Measurements from ENCODE around the gene NRN1.

The NRN1 gene

DNA sequence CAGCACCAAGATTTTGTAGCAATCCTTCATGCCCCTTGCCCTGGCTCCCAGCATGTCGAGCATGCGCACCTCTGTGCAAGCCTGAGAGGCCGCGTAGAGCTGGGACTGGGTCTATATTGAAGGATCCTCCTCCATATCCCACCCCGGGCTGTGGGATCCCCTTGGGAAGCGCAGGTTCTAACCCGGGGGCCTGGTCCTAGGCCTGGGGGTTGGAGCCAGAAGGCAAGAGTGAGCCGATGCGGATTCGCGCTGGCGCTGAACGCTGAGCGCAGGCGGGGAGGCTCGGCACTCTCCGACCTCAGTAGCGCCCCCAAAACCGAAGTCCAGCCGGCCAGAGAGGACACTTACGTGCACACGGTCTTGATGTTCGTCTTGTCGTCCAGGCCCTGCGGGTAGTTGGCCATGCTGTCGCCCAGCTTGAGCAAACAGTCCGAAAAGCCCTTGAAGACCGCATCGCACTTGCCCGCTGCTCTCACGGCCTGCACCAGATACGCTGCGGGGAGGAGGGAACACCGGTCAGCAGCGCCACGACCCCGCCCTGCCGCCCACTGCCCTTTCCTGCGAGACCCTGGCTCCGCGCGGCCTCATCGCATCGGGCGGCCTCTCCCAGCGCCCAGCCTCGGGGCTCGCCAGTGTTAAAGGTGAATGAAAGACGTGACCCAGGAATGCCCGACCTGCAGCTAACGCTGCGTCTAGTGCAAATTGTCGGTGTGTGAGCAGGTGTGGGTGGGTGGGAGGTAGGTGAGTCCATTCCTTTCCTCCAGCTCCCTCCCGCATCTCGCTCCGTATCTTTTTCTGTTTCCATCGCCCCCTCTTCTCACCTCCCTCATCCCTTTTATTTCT is 4.5 kb downstream of the NRN1 start:
- DNase-seq: no peak

DNA sequence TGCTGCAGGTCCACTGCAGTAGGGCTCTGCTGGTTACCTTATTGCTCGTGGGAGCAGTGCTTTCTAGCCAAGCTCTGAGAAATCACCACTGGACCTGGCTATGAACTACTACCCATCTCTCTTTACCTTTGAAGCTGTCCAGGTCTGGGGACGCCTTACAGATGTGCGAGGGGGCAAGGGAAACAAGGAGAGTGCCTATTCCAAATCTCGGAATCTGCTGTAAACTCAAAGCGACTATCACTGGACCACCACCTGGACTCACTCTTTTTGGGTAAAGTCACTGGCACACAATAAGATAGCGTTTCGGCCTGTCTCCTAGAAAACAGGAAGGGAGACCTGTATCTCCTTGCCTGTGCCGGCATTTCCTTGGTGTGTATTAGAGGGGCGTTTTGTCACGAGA is 5.3 kb downstream of the NRN1 start:
- DNase-seq: no peak

DNA sequence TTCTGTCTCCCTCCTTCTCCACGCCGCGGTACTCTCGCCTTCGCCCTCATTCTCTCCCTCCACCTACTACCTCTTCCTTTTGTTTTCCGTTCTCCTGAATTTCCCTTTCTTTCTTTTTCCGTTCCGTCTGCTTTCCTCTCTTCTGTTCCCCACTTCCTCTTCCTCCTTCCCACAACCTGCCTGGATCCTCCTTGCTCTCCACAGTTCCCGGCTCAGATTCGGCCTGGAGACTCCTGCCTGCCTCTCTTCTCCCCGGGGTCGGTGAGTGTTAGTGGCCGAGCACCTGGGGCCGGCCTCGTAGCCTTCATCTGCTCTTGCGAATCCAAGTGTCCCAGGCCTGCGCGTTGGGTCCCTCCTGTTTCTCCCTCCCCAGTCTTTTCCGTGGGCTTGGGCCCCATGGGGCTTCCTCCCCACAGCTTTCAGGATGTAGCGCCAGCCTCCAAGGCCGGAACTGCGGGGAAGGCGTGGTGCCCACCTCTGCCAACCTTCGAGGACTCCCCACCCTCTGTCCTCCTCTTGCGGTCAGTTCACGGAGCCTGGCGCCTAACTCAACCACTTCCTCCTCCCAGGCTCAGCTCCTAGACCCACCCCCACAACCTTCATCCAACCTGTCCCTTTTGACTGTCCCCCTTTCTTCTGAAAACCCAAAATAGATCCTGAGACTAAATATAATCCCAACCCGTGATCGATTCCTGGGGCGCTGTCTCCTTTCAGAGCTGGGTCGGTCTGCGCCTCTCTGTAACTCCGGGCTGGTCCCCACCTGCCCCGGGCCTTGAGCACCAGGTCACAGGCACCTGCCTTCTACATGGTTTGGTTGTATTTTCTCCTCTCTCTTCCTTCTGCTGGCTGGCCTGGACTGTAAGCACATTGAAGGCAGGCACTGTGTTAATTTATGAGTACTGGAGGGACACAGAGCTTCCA is 6.8 kb downstream of the NRN1 start:
- DNase-seq: no peak

DNA sequence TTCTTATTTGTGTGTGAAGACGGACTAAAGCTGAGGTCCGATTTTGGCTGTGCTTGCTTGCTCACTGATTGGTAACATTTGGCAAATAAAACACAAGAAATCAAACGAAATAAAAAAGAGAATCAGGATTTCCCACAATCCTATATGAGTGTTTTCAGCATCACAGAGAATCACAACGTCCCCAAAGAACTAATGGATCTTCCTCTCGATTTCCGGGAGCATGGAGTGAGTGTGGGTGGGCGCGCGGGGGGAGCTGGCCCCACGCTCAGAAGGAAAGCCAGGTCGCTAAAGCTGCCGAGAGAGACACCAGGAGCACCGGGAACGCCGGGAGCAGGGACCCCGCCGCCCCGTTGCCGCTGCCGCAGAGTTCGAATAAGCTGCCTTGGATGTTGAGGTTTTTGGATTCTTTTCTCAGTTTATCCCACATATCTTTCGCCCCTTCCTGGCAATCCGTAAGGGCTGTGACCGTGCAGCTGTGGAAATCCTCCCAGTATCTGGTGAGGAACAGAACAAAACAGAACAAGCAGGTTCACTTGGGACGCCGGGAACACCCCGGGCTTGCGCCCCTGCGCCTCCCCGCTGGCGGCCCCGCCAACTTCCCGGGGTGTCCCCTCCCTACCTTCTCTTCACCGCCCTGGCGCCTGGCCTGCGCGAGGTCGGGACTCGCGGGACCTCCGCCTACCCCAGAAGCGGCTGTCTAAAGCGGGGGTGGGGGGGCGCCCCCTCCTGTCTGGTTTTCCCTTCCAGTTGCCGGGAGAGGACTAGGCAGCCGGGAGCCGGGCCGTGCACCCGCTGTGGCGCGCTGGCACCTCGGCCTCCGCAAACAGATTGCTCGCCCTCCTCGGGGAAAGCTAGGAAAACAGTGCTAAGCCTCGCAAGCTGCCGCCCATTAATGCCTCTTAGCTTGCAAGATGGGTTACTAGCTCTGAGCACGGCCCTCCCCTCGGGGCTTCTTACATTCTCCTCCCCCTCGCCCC is 7.7 kb downstream of the NRN1 start:
- no peak for DNase-seq

DNA sequence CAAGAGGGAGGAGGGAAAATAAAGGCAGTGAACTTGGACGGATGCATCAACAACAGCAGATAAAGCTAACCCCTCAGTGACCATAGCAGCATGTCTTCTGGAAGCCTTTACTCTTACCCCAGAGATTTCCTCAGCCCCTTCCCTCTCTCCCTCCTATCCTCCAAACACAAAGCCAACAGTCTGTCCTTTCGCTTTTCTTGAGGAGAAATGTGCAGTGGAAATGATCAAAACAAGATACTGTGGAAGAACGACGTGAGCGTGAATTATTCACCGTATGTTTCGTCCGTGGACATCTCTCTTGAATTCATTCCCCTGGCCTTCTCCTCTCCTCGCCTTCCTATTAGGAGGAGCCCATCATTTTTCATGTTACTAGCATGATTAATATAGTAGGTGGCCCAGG is 8.5 kb downstream of the NRN1 start:
- no peak for DNase-seq

DNA sequence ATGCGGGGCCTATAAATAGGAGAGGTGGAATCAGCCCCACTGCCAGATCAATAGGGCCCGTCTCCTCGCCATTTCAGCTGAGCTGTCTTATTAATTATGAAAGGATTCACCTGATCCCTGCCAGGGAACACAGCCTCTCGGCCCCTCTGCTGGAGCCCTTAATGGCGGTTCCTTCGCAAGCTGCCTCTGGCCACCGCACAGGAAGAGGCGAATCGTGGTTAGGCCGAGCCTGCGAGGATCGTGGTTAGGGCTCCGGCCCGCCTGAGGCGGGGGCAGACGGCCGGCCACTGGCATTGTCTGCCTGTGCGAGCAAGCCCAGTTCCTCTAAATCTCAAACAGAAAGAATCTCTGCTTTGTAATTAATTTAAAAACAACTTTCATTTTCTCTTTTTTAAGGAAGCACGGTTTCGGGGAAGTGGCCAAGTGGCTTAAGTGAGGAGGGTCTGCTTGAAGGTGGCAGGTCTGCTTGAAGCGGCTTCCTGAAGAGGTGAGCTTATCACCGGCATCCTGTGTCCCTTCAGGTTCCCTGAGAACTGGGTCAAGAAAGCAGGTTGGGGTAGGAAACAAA is 9.2 kb downstream of the NRN1 start:
- no peak for DNase-seq

DNA sequence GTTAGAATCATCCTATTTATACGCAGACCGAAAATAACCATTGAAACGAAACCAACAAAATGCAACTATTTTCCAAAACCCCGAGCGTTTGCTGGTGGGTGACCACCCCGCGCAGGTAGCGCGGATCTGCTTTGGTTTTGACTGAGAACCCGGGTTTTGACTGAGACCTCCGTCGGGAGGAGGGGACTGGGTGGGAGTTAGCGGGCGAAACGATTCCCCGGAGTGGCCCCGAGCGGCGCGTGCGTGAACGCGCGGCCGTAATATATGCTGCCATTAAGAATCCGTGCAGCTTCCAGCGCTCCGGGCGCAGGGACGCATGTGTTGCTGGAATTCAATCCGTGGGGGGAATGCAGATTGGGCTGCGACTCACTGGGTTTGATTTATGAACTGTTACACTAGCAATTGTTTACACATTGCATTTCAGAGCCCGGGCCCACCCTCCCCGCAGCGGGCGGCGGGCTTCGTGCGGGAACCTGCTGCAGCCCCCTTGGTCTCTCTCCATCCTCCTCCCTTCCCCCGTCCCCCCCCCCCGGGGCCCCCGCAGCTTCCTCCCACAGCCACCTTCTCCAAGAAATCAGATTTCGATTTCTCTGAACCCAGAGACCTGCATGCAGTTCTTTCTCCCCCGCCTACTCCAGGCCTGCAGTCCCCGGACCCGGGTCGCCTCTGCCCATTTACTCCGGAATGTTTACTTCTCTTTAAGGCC is 9.9 kb downstream of the NRN1 start:
- peak; percentile 30 for DNase-seq

DNA sequence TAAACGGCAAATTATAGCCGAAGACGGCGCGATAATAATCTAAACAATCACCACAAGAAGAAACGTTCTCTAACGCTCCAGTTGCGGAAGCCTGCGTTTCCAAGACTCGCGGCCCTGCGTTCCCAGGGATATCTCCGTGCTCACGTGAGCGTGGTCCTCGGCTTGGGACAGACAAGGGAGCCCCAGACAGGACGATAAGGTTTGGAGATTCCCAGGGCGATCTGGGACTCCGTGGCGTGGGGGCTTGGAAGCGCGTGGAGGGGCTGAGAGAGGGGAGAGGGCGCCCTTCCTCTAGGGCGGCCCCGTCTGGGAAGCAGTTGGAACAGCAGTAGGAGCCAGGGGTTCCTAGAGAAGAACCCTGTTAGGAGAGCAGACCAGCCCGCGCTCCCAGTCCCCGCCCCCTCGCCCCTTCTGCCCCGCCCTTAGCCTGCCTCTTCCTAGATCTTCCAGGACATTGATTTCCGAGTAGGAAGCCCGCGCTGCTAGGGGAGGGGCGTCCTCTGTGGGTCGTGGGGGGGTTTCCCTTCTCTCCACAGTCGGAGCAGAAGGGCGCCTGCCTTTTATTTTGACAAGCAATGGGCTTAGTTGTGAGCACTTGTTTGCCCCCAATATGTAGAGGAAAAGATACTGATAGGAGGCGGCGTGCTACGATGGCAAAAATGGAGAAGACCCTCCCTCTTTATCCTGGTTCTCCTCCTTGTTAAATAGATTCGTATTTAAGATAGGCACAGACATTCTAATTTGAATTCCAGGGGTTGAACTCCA is 10.6 kb downstream of the NRN1 start:
- peak; percentile 68 for DNase-seq

DNA sequence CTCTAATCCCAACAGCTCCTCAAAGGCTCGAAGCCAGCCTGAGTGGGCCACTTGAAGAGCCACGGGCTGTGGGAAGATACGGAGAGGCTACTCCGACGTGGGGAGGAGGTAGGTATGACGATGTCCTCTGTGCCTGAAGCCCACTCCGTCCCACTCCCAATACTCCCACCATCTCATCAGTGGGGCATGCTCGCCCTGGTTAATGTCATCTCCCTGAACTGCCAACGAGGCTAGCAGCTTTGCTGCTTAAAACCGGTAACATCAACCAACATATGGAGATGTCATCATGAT is 11.1 kb downstream of the NRN1 start:
- no peak for DNase-seq

DNA sequence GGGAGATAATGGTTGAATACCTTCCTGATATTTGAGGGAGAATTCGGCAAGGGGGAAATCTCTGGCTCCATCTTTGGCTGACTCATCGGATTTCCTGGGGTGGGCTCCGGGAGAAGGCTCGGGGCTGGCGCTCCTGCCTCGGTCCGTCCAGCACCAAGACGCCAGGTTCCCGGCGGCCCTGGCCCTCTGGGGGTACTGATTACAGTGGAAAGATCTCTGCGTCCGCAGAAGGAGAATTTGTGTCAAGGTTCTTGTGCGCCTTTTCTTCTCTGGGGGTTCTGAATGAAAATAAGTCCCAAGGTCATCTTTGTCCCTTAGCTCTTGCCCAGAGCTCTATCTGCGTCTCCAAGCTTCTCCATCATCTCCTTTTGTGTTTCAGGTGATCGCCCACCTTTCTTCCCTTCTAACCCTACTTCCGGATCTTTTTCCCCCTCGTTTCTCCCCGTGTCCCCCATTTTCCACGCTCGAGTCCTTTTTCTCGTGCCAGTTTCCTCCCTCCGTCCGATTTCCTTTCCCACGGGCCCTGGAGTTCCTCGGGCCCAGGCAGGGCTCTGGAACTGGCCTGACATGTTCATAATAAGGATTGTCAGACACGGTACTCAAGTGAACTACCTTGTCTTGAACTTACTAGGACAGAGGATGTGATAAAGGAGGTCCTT is 11.6 kb downstream of the NRN1 start:
- no peak for DNase-seq

DNA sequence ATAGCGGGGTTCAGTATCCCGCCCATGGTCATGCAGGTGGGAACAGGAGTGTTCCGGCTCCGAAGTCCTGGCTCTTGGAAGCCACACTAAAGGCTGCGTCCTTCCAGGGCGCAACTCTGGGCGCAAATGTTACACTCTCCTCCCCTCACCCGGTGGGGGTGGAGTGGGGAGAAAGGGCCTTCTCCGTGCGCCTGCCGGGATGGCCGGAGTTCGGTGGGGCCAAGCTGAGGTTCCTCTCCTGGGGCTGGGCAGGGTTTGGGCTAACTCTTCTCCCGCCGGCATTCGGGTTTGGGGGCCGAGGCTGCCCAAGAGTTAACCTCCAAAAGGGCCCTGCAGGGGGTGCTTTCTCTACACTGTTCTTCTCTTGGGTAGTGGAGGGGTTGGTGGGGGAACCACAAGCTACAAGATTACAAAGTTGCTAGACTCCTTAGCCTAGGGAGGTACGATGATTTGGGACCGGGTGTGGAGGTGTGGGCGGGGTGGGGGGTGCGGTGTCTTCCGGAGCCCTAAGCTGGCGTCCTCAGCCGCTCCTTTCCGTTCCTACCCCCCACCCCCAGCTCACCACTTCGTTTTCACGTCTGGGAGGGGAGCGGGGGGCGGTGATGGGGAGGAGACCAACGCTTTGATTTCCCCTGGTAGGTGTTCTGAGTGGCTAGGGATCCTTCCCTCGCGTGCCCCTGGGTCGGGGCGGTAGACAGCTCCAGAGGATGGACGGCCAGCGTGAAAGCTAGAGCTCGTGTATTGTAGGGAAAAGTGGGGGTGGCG is 12.3 kb downstream of the NRN1 start:
- DNase-seq: no peak

DNA sequence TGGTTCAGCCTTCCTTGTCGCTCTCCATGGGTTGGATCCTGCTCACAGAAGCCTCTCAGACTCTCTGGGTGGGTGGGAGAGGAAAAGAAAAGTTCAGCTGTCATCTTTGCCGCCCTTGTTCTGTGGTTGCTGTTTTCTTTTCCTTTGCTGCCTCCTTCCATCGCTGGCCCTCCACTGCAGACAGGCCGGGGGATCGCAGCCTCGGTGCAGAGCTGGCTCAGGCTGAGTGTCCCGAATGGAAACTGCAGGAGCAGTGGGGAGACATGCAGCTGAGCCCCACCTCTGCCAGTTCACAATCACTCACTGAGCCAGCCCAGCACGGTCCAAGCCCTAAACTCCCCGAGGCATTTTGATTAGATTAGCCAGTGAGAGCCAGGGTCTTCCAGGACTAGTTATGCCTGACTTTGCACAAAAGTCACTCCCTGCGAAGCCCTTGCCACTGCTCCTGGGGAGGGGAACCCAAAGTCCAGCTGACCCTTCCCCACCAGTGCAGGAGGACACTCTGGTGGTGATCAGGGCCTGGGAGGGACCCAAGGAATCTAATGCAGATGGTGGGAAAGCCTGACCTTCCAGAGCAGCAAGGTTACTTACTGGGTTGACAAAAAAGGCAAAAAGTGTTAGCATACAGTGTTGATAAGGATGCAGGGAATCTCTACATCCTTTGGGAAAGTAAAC is 14.0 kb downstream of the NRN1 start:
- DNase-seq: no peak

DNA sequence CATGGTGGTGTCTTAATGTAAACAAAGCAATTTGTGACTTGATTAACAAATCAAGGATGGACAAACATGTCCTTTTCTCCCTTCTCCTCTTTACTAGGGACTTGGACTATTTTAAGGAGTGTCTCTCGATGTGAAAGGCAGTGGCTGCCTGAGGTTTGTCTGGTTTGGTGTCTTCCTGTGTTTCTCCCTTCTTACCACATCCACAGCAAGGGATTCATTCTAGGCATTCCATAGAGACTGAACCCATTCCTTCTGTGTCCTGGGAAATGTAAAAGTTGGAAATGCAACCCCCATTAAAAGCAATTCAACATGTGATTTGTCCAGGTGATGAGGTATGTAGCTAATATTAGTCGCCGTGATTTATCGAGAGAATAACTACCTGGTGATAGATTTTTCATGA is 15.9 kb downstream of the NRN1 start:
- DNase-seq: no peak

DNA sequence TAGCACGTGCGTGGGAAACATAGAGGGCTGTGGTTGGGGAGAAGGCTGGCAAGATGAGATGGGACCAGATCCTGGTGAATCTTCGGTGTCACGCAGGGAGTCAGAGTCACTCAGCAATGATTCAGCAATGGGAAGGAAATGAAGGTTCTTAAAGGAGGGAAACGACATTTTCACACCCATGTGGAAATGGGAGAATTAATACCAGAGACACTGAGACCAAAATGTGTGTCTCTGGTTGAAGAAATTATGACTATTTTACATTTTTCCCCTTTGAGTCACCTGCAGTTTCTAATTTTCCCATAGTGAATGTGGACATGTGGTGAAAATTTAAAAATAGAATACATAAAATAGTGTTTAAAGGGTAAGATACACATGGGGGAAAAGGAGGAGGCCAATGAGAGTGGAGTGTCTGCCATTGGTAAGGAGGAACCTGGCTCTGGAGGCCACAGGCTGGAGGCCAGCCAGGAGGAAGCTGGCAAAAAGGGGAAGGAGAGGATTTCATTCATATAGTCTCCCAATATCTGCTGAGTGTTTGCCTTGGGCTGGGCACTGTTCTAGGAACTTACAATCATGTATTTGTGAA is 17.5 kb downstream of the NRN1 start:
- no peak for DNase-seq

DNA sequence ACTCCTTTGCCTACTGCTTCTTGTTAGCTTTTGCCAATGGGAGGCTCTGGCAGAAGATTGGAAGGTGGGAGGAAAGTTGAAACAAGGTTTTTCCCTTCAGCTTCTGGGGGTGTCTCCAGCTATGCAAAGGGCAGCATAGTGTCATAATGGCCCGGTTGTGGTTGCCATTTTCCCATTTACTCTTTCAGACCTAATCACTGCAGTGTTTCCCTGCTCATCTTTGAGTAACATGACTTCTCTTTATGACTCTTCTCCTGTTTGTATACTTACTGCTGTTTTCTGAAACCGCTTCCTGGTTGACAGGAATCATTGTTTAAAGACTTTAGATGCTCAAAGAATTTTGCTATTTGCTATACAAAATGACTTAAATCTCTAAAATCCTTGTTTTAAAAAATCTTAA is 19.9 kb downstream of the NRN1 start:
- DNase-seq: no peak

DNA sequence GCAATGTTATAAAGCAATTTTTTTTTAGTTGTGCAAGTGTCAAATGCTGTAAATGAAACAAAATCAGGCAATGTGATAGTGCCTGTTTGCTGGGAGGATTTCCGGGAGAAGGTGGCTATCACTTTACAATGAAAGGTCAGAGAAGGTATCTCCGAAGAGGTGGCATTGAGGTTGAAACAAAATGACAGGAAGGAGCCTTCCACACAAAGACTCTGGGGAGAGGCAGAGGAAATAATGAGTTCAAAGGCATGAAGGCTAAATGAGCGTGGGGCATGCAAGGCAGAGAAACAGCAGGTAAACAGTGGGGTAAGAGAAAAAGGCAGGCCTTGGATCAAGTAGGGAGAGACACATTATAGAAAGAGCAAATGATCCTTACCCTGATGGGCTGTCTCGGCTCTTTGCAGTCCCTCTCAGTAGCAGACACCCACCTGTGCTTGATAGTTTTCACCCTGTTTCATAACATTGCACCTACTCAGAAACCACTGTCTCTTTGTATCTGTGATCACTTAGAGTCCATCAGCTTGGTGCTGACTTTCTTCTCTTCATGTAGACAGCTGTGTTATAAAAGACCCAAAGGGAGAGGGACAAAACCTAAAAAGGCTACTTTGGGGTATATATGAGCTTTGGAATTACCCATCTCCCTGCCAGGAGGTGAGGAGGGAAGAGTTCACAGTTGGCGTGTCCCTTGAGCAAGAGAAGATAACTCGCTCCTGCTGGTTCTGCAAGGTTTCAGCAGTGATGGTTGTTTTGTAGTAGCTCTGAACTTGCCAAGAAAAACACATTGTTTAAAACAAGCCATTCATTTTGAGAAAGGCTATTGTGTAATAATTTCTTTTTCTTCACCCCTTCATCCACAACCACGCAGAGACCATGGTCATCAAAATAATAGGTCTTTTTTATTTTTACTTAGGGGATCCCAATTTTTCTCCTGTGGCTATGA is 22.3 kb downstream of the NRN1 start:
- DNase-seq: no peak

DNA sequence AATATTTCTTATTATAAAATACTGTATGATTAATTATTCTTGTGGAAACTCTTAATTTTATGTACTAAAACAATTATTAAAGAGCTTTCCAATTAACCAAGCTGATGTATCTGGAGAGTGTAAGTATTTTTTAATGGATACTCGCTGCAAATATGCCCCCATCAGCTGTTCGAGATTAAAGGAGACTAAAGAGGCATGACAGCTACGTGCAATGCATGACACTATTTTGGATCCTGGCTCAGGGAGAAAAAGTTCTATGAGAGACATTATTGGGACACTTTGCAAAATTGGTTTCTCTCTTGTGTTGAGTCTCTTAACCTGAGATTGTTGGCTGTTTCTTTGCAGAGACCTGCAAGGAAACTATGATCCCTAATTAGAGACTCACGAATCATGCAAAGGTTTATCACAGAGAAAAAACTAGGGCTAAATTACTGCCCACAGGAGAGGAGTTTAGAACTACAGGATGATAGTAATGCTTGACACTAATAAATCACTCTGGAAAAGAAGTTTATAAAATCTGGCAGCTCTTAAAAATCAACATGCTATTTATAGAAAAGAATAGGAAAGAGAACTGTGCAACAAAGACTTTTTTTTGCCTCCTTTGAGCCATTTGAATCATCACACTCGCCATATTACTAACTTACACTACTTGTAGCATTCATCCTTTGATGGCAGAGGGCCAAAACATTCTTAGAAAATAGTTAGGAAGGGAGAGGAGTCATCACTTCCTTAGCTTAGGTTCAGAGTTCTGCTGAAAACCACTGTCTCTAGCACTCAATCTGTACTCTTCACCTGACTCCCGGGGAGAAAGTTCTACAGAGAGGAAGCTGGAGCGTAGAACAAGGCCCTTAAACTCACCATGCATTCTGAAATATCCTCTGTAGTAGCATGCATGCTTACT is 25.3 kb downstream of the NRN1 start:
- DNase-seq: no peak
